Subcutaneous adipose tissue (tissue), 4 donors: Measurements from ENCODE around the gene EXOC4. TPM values are rescaled to one million over a fixed set of nuclear protein-coding genes. Genes with fewer than 3 reads are reported as not detected.

Experiments
- total RNA-seq, 4 donors: library from RNA; depleted of rRNA; stranded (reverse); fragments of >200 nt; gene quantifications; one replicate each; pipeline ENCODE4 v1.1.0, GENCODE V29; 2016
- TF ChIP-seq, protein P1 (sequence below): fragments of 450-650 bp; IDR thresholded peaks from one replicate; pipeline ENCODE4 v1.5.1; 2016; ENCODE audit warnings: low read depth, mild to moderate bottlenecking, control low read depth, antibody characterized with exemption, moderate library complexity

The EXOC4 gene
- total RNA-seq, 4 donors from 2014 or later: 62.9 to 84.3 (median 77.3) TPM

GRCh38 chr7:133386205-133386604 is 133.3 kb downstream of the EXOC4 start:
- TF ChIP-seq, protein P1, sequence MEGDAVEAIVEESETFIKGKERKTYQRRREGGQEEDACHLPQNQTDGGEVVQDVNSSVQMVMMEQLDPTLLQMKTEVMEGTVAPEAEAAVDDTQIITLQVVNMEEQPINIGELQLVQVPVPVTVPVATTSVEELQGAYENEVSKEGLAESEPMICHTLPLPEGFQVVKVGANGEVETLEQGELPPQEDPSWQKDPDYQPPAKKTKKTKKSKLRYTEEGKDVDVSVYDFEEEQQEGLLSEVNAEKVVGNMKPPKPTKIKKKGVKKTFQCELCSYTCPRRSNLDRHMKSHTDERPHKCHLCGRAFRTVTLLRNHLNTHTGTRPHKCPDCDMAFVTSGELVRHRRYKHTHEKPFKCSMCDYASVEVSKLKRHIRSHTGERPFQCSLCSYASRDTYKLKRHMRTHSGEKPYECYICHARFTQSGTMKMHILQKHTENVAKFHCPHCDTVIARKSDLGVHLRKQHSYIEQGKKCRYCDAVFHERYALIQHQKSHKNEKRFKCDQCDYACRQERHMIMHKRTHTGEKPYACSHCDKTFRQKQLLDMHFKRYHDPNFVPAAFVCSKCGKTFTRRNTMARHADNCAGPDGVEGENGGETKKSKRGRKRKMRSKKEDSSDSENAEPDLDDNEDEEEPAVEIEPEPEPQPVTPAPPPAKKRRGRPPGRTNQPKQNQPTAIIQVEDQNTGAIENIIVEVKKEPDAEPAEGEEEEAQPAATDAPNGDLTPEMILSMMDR: no peak

DNA sequence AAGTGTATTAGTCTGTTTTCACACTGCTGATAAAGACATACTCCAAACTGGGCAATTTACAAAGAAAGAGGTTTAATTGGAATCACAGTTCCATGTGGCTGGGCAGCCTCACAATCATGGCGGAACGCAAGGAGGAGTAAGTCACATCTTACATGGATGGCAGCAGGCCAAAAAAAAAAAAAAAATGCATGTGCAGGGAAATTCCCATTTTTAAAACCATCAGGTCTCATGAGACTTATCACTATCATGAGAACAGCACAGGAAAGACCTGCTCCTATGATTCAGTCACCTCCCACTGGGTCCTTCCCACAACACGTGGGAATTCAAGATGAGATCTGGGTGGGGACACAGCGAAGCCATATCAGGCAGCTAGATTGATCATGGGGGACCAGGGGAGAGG is 136.8 kb downstream of the EXOC4 start:
- TF ChIP-seq, protein P1: no peak

GRCh38 chr7:133391206-133391605 is 138.3 kb downstream of the EXOC4 start:
- TF ChIP-seq, protein P1: no peak

DNA sequence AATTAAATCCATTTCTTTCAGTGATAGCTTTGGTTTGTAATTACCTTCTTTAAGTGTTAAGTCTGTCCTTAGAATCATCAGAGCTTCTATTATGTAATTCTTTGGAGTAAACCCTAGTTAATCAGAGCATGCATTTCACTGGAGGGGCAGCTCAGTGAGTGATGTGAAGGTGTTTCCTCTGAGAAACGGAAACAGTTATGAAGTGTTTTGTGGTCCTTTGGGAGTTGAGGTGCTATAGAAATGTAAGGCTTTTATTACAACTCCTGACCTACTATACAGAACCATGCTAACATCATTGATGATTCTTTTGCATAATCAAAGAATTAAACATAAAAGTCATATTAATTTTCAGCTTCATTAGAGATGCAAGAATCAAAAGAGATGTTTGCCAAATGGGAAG is 141.5 kb downstream of the EXOC4 start:
- TF ChIP-seq, protein P1: no peak

DNA sequence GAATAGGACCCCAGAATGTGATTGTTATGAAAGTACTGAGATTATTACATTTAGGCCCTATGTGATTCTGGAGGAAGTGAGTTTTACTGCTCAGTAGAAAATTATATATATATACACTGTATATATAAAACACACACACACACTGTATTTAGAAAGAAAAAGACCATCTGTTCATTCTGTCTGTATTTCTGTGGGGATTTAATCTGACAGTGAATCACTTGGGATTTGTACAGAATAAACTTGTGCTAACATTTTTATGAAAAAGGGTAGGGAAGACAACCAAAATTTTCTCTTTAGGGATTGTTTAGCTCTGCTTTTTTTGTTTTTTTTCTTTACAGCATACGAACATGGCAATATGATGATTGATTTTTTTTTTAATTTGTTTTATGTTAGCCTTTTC is 142.7 kb downstream of the EXOC4 start:
- TF ChIP-seq, protein P1: no peak

DNA sequence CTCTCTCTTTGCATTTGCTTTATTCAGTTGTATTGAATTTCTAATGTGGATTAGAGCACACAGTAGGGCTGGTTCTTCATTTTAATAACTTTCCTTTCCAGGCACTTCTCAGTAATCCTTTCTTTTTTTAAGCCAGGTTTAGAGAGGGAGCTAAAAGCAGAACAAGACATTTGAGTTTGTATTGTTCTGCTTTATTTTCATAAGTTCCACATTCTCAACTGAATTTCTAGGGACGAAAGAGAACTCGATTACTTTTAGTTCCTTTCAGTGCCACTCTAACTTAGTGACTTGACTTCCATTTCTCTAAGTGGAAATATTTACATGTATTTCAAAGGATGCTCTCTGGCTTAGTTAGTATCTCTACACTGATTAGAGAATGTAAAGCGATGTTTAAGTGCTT is 145.6 kb downstream of the EXOC4 start:
- TF ChIP-seq, protein P1: no peak

DNA sequence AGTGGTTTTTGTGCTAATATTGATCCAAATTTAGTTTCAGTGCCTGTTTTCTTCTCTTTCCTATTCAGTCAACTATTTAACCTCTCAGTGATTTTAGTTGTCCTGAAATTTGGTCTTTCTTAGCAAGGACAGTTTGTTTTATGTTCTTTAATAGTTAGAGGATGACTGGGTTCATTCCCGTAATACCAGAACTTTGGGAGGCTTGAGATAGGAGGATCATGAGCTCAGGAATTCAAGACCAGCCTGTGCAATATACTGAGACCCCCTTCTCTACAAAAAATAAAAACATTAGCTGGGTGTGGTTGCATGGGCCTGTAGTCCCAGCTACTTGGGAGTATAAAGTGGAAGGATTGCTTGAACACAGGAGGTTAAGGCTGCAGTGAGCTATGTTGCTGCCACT is 148.3 kb downstream of the EXOC4 start:
- TF ChIP-seq, protein P1: no peak
